Activated effector memory CD4-positive, alpha-beta T cell treated with Interleukin-2 at 50 U/mL for 16 hours (primary cell): ENCODE measurements around the gene SLAMF9.

Experiments
- DNase-seq: peaks from one replicate; pipeline ENCODE4 v3.0.0-alpha.2; 2020

Gene SLAMF9

DNA sequence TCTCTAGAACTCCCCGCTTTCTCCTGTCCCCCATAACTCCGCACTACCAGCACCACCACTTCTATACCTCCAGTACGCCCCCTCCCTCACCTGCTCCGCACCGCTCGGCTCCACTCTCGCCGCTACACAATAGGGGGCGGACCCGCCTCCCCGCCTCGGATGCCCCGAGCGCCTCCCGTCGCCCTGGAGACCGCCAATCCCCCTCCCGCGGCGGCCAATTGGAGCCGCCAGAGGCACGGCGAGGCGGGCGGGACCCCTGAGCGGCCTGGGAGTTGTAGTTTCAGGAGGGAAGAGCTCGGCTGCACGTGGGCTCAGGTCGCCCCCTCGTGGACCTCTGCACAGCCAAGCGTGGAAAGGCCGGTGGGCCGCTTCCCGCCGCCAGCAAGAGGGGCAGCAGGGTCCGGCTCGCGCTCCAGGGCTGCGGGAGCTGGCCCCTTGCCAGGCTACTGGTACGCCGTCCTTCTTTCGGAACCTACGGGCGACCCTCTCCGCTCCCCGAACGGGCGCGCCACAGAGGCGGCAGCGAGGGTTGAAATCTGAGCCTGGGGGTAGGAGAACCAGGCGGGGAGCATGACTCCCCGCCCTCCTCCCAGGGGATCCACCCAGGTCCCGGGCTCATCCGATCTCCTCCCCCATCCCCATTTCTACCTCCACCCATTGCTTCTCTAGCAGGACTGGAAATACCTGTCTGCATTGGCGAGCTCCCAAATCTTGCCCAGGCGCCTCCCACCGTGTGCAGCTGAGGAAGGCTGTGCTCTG is 8.4 kb downstream of the SLAMF9 start, which contains the start of gene IGSF9:
Gene IGSF9 (minus strand): TSS at position 131 of the 759 bp plus-strand sequence. CDS start 2,159 bp downstream, outside the sequence.
- peak; percentile 49 for DNase-seq

- no peak for DNase-seq
Measured at GRCh38 chr1:159944623-159945455, 9.2 kb downstream of the SLAMF9 start.

DNA sequence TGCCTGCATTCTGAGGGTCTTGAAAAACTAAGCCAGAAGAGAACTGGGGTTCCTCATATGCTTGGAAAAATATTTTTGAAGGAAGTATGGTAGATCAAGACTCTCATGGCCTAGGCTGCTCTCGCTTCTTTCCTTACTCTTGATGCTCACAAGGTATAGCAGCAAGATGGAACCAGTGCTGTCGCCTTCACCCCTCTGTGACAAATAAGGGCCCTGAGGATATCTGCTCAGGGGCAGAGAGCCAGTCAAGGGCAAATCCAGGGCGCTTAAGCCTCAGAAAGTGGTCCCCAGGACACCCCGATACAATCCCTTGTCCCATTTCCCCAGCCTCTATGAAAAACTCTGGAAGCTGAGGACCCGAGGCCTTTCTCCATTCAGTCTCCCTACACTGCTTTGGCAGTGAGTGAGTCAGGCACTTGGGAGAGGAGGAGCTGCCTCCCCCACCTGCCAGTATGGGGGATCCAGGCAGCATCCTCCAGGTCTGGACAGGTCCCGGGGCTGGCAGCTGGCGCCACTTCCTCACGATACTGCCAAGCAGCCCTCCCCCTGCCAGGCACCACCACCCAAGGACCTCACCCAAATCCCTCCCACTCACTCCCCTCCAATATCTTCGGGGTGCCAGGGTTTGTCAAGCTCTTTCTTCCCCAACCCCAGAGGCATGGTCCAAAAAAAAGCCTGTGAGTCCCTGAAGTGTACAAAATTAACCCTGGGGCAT is 10.0 kb downstream of the SLAMF9 start:
- no peak for DNase-seq

DNA sequence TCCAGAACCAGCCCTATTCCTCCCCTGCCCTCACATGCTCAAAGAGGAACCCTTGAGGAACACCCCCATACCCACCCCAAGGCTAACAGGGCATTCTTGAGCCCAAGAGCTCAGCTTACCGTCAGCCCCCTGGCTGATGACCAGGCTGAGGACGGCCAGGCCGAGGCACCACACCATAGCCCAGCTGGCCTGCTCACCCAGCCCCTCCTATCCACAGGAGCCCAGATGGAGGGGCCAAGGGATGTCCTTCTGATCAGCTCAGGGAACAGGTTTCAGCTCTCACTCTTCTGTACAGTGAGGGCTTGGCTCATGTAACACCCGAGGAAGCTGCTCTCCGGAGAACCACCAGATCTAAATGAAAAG is 10.8 kb downstream of the SLAMF9 start:
- no peak for DNase-seq

DNA sequence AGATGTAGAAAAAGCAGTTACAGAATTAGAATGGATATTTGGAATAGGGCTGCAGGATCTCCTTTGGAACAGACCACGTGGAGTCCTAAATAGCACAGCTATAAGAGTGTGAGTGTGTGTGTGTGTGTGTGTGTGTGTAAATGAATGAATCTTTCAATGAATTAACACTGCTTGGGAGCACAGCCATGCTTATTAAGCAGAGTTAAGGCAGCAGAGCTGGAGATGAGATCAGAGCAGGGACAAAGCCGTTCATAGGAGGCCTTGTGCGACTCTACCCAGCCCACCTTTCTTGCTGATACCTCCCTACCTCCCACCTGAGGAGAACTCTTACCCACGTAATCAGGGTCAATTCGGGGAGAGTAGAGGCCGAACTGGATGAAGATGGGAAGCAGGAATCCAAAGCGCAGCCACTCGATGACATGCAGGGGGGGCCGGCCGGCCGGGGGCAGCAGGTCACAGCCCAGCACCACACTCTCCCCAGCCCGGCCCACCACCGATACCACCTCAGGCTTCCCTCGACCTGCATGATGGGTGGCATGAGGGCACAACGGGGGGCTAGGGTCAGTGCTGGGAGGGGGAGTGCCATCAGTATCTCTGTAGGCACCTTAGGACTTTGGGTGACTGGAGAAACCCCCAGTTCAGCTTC is 11.3 kb downstream of the SLAMF9 start:
- no peak for DNase-seq

DNA sequence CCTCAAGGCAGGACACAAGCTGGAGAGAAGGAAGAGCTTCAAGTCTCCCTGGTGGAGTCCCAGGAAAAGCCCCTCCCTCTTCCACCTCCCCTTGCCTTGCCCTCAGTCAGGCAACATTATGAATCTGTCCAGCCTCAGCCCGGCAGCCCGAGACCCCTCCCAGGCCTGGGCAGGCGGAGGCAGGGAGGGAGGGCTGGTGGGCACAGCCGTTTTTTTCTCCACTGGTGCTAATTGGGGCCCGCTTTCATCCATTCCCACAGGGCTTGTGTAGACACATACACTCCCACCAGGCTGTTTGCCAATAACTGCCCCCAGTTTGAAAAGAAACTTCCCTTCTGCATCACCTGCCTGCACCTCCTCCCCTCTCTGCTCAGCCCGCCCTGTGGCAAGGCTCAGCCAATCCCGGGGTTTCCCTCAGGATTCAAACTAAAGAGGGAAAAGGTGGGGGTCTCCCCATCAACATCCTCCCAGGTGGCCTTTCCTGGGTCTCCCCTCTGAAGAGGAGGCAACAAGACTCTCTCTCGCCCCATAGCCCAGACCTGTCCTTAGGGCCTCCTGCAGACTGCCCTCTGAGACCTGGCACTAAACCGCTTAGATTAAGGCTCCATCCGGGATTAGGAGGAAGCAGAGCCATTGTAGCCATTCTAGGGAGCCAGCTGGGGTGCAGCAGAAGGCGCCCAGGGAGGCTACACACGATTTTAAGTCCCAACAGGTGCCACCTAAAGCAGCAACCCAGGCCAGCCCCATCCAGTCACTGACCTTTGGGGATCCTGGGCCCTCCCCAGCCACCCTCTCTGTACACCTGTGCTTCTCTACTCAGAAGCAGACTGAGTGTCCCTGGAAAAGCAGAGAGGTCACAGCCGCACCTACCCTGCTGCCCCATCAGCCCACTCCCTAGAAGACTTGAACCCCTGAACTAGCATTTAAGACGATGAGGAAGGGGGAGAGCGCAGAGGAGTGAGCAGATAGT is 12.2 kb downstream of the SLAMF9 start:
- no peak for DNase-seq

GRCh38 chr1:159941141-159941540 is 12.9 kb downstream of the SLAMF9 start:
- no peak for DNase-seq

DNA sequence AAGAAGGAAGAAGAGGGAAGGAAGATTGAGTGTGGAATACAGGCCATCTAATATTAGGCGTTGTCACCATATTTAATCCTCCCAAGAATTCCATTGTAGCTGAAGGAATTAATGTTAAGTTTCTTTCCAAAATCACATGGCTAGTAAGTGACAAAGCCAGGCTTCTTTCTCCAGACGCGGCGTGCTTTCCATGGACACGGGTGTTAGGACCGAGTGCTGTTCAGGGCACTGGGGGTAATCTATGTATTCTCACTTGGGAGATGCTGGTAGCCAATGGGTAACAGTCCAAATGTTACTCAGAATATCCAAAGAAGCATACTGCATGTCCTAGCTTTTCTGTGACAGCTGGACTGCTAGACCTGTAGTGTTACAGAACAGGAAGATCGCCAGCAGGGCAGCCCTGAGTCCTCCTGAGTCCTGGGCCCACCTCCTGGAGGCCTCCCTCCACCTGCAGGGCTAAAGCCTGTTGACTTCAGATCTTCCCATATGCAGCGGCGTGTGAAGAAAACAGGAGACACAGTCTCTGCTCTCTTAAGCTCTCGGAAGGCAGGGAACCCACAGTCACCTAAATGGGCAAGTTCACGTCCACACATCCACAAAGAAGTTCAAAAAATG is 13.9 kb downstream of the SLAMF9 start:
- no peak for DNase-seq

GRCh38 chr1:159939678-159940002 is 14.4 kb downstream of the SLAMF9 start:
- DNase-seq, result no peak

GRCh38 chr1:159938905-159939677 is 14.9 kb downstream of the SLAMF9 start:
- no peak for DNase-seq

- no peak for DNase-seq
Measured at GRCh38 chr1:159938211-159938852, 15.7 kb downstream of the SLAMF9 start.

- no peak for DNase-seq
Measured at GRCh38 chr1:159937054-159937750, 16.8 kb downstream of the SLAMF9 start.

GRCh38 chr1:159936273-159936904 is 17.6 kb downstream of the SLAMF9 start:
- DNase-seq, result peak; percentile 68

DNA sequence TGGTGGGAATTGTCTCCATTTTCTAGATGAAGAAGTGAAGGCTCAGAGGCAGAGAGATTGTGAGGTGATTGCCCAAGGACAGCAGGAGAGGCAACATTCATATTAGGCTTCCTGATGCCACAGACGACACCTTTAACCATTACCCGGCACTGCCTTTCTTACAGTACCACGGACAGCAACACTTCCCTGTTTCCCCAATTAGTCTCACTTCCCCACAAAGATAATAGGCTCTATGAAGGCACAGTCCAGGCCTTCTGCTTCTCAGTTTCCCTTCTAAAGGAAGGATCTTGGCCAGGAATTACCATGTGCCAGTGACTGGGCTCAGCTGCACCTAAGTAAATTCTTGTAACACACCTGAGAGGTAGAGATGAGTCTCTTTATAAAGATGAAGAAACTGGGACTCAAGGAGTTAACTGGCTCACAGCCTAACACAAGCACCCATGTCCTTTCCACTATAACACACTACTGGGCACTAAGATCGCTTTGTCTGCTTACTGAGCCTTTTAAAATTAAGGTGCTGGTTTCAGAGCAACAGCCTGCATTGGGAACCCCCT is 18.2 kb downstream of the SLAMF9 start:
- DNase-seq, result no peak

DNA sequence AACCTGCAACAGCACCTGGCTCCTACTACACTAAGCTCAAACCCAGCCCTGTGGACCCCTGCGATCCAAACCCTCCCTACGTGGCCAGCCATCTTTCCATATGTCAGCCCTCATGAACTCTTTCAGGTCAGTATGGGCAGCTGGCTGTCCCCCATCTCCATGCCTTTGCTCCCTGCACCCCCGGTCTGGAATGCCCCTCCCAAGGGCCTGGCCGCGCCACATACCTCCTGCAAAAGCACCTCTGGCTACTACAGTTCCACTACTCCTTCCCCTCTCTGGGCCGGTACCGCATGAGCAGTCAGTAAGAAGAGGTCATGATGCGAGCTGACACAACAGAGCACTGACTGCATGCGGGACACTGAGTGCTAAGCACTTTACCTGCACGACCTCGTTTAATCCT is 18.7 kb downstream of the SLAMF9 start:
- no peak for DNase-seq

- no peak for DNase-seq
Measured at GRCh38 chr1:159934136-159935039, 19.6 kb downstream of the SLAMF9 start.

DNA sequence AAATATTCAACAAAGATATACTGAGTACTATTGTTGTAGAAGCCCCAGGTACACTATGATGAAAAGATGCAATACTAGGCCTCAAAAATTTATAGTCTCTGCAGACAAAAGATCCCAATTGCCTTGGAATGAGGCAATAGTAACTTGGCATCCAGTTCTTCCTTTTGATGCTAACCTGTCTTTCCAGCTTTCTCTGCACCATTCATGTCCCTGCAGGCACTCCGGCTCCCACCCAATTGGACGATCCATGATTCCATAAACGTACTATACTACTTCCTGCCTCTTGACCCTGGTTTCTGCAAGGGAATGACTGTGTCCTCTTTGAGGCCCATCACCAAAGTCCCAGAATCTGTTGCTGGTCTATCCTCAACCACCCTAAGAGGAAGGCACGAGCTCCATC is 20.7 kb downstream of the SLAMF9 start:
- DNase-seq, result no peak
